ENCODE measurements around the gene ROBO1. TPM values are rescaled to one million over a fixed set of nuclear protein-coding genes. Genes with fewer than 3 reads are reported as not detected.

ROBO1 gene
- total RNA-seq, 1 donor from 2014 or later = 0.16 TPM

DNA sequence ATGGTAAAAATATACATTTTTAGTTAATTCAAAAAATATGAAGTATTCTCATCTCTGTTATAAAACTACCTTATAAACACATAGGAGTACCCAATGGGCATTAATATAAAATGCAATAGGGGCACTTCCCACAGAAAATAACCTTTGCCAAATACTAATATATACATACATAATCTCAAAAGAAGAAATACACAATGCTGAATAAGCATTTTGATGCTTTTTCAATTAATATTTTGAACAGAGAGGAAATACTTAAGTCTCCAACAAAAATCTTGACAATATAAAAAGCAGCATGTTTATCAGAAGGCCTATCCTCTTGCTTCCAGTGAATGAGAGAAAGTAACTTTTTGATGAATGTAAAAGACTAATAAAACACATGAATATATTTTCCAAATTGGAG is 110.7 kb downstream of the ROBO1 start:
- H3K4me3 Mint-ChIP-seq = no peak overlapping the region
- no peak for DNase-seq (ENCODE audit: low spot score)
- H3K4me1 Mint-ChIP-seq (ENCODE audit: low read depth) = no peaks in the 10 kb centered on the region

DNA sequence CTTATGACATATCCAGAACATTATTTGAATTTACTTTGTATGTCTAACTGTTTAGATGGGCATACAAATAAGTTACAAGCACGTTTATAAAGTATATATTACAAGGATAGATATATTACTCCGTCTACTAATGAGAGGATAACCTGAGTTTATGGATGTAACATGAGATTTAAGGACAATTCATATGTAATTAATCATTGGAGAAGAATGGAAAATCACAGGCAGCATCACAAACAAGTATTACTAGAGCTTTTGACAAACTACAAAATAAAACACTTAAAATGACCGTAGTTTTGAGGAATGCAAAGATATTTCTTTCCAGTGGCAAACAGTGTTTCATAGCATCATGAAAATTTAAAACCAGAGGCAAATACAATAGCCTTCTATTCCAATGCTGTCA is 113.8 kb downstream of the ROBO1 start:
- Mint-ChIP-seq H3K27ac (no peak overlapping the region), H3K36me3 (ENCODE audit: low read depth) (no peaks in the 10 kb centered on the region), H3K9me3 (peaks cover 5% of the 10 kb centered on the region), H3K27me3 (ENCODE audit: insufficient read depth) (no peaks in the 10 kb centered on the region), H3K4me1 (ENCODE audit: low read depth) (no peaks in the 10 kb centered on the region), H3K4me3 (no peak overlapping the region)
- intact Hi-C loops (cut with micrococcal nuclease) = no loop called here
- DNase-seq (ENCODE audit: low spot score) = no peak

More for the DNA sequence above, 110.7 kb downstream of the ROBO1 start:
- H3K27ac Mint-ChIP-seq = no peak overlapping the region
- peaks cover 10% of the 10 kb centered on the region for H3K9me3 Mint-ChIP-seq
- no peaks in the 10 kb centered on the region for H3K36me3 Mint-ChIP-seq (ENCODE audit: low read depth)
- intact Hi-C loops (cut with micrococcal nuclease) = no loop called here
- H3K27me3 Mint-ChIP-seq (ENCODE audit: insufficient read depth) = no peaks in the 10 kb centered on the region

DNA sequence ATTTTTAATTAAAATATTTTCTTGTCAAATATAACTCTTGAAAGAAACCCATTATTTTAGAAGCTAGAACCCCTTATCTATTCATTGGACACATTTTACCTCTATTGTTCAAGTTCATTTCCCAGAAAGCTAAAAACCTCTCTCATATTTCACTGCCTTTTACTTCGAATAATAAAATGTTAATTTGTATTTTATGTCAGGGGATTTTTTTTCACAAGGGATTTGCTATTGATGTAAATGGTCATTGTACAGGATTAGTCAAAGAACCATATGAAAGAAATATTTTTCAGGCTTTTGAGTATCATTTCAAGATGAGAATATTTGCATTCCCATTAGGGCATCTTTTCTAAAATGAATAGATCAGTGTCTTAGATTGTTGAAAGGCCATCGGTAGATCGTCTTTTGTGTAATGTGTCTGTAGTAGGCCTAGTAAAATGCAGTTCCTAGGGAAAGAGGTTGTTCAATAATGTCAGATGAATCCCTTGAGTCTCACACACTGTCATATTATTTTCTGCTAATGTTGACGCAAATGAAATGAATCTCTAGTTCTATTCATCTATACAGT is 114.5 kb downstream of the ROBO1 start:
- intact Hi-C loops (cut with micrococcal nuclease) = no loop called here
- no peaks in the 10 kb centered on the region for H3K27me3 Mint-ChIP-seq (ENCODE audit: insufficient read depth)
- H3K4me1 Mint-ChIP-seq (ENCODE audit: low read depth) = no peaks in the 10 kb centered on the region
- no peaks in the 10 kb centered on the region for H3K36me3 Mint-ChIP-seq (ENCODE audit: low read depth)
- H3K4me3 Mint-ChIP-seq = no peak overlapping the region
- no peak overlapping the region for H3K27ac Mint-ChIP-seq
- no peak for DNase-seq (ENCODE audit: low spot score)
- peaks cover 5% of the 10 kb centered on the region for H3K9me3 Mint-ChIP-seq

DNA sequence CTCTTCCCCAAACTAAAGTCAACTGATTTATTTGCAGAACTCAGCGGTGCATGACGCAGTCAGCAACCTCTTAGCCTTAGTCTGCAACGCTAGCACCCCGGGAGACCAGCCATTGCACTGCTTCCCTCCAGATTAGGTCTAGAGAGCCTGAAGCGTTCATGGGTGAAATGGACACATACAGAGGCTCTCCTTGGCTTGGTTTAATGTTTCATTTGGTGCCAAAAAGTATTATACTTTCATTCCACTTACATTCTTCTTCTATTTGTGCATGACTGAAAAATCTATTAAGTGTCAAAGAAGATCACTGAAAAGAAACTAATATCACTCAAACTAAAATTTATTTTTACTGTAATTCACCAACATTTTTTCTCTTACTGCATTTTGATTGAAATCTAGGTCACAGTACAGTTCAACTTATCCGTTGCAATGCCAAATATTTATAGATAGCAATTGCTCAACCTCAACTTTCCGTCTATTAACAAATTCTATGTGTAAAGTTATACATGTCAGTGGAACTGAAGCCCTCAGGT is 116.2 kb downstream of the ROBO1 start:
- no peak for DNase-seq (ENCODE audit: low spot score)
- no peaks in the 10 kb centered on the region for H3K4me1 Mint-ChIP-seq (ENCODE audit: low read depth)
- intact Hi-C loops (cut with micrococcal nuclease) = no loop called here
- H3K27ac Mint-ChIP-seq = no peak overlapping the region
- no peak overlapping the region for H3K4me3 Mint-ChIP-seq
- H3K27me3 Mint-ChIP-seq (ENCODE audit: insufficient read depth) = no peaks in the 10 kb centered on the region
- no peaks in the 10 kb centered on the region for H3K36me3 Mint-ChIP-seq (ENCODE audit: low read depth)
- H3K9me3 Mint-ChIP-seq = peaks cover 5% of the 10 kb centered on the region

DNA sequence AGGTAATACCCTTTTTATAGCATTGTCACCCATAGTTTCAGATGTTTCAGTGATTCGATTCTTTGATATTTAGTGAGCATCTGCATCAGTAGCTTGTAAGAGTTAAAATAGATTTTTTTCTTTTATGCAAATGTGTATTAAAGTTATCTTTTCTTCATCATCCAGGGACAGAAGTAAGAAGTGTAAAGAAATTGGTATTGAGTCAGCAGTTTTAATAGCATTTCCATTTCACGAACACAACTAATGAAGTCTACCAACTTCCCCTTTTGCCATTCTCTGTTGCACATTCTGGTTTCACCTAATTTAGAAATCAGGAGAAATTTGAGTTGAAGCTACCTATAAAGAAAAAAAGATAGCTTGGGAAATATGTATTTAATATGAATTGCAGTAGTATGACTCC is 127.9 kb downstream of the ROBO1 start:
- Mint-ChIP-seq H3K27ac (no peak overlapping the region), H3K9me3 (peaks cover 7% of the 10 kb centered on the region), H3K36me3 (ENCODE audit: low read depth) (no peaks in the 10 kb centered on the region), H3K27me3 (ENCODE audit: insufficient read depth) (no peaks in the 10 kb centered on the region), H3K4me3 (no peak overlapping the region), H3K4me1 (ENCODE audit: low read depth) (no peaks in the 10 kb centered on the region)
- intact Hi-C loops (cut with micrococcal nuclease) = no loop called here
- no peak for DNase-seq (ENCODE audit: low spot score)

DNA sequence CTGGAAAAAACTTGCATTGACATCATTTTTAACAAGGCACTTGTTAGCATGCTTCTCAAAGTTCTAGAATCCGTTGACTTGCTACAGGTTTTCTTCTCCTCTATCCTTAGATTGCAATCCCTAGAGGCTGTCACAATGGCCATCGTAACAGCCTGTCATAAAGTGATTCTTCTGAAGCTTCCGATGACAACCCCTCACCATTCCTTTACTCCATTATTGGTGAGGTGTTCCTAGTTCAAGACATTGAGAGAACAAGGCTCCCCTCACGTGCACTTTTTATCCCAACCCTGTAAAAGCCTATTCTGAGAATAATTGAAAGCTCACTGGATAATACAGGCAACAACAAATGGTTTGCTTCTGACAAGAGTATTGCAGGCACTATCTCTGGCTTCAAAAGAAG is 131.4 kb downstream of the ROBO1 start:
- Mint-ChIP-seq H3K27me3 (ENCODE audit: insufficient read depth) (no peaks in the 10 kb centered on the region), H3K36me3 (ENCODE audit: low read depth) (no peaks in the 10 kb centered on the region), H3K4me3 (no peak overlapping the region), H3K4me1 (ENCODE audit: low read depth) (no peaks in the 10 kb centered on the region), H3K27ac (no peak overlapping the region), H3K9me3 (peaks cover 13% of the 10 kb centered on the region)
- DNase-seq (ENCODE audit: low spot score) = no peak
- intact Hi-C loops (cut with micrococcal nuclease) = no loop called here

DNA sequence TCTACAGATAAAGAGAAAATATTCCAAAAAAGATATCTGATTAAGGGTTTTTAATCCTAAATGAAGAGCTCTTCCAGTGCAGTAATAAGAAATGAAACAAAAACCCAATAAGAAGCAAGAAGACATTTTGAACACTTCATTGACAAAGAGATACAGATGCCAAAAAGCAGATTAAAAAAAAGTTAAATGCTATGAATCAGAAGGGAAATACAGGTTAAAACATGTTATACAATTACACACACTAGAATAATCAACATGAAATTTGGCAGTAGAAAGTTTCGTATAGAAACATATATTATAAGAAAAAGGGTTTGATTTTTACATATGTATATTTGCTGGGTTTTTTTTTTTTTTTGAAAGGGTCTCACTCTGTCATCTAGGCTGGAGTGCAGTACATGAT is 135.0 kb downstream of the ROBO1 start:
- peaks cover 29% of the 10 kb centered on the region for H3K9me3 Mint-ChIP-seq
- H3K4me3 Mint-ChIP-seq = no peak overlapping the region
- H3K27ac Mint-ChIP-seq = no peak overlapping the region
- H3K4me1 Mint-ChIP-seq (ENCODE audit: low read depth) = no peaks in the 10 kb centered on the region
- H3K36me3 Mint-ChIP-seq (ENCODE audit: low read depth) = no peaks in the 10 kb centered on the region
- intact Hi-C loops (cut with micrococcal nuclease) = no loop called here
- H3K27me3 Mint-ChIP-seq (ENCODE audit: insufficient read depth) = no peaks in the 10 kb centered on the region
- DNase-seq (ENCODE audit: low spot score) = no peak

DNA sequence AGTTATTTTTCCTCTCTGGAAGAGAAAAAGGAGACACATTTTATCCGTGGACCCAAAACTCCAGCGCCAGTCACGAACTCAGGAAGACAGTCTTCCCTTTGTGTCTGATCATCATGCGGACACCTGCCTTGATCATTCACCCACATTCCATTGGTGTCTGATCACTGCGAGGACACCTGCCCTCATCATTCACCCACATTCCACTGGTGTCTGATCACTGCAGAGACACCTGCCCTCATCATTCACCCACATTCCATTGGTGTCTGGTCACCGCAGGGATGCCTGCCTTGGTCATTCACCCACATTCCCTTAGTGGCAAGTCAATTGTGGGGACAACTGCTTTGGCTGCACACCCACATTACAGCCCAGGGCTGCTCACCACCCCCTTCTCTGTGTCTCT is 148.9 kb downstream of the ROBO1 start:
- no peak for DNase-seq (ENCODE audit: low spot score)
- intact Hi-C loops (cut with micrococcal nuclease) = no loop called here
- H3K27me3 Mint-ChIP-seq (ENCODE audit: insufficient read depth) = no peaks in the 10 kb centered on the region
- peaks cover 57% of the 10 kb centered on the region for H3K9me3 Mint-ChIP-seq
- H3K4me3 Mint-ChIP-seq = no peak overlapping the region
- H3K4me1 Mint-ChIP-seq (ENCODE audit: low read depth) = no peaks in the 10 kb centered on the region
- no peaks in the 10 kb centered on the region for H3K36me3 Mint-ChIP-seq (ENCODE audit: low read depth)
- H3K27ac Mint-ChIP-seq = no peak overlapping the region

DNA sequence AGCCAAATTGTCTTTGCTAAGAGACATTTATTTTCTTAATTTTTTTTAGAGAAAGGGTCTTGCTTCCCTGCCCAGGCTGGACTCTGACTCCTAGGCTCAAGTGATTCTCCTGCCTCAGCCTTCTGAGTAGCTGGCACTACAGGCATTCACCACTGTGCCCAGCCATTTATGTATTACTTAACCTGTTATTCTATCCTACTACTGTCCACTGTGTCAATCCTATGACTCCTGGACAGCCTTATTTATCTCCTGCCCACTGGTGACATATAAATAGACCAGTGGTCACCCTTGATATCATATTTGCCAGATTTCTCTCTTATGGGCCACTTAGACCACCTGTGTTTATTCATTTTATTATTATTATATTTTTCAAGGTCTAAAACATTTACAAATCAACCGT is 161.4 kb downstream of the ROBO1 start:
- no peaks in the 10 kb centered on the region for H3K36me3 Mint-ChIP-seq (ENCODE audit: low read depth)
- H3K4me3 Mint-ChIP-seq = no peak overlapping the region
- no peak overlapping the region for H3K27ac Mint-ChIP-seq
- H3K9me3 Mint-ChIP-seq = peaks cover 22% of the 10 kb centered on the region
- H3K4me1 Mint-ChIP-seq (ENCODE audit: low read depth) = no peaks in the 10 kb centered on the region
- intact Hi-C loops (cut with micrococcal nuclease) = no loop called here
- DNase-seq (ENCODE audit: low spot score) = no peak
- no peaks in the 10 kb centered on the region for H3K27me3 Mint-ChIP-seq (ENCODE audit: insufficient read depth)

DNA sequence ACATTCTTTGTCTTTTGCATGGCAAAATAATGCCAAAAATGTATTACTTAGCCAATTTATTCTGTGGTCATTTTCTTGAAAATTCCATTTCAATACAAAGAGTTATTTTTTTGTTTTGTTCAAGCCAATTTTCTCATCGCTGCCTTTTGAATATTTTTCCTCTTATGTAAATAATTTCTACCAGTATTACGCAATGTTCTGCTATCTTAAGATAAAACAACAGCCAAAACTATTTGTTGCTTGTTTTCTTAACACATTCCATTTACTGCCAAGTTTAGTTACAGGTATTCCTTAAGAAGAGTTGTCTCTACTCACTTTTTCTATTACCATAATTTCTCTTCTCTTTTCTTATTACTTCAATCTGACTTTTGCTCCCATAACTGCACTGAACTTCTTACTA is 163.1 kb downstream of the ROBO1 start:
- Mint-ChIP-seq H3K4me1 (ENCODE audit: low read depth) (no peaks in the 10 kb centered on the region), H3K27ac (no peak overlapping the region), H3K27me3 (ENCODE audit: insufficient read depth) (no peaks in the 10 kb centered on the region), H3K36me3 (ENCODE audit: low read depth) (no peaks in the 10 kb centered on the region), H3K9me3 (peaks cover 27% of the 10 kb centered on the region), H3K4me3 (no peak overlapping the region)
- intact Hi-C loops (cut with micrococcal nuclease) = no loop called here
- DNase-seq (ENCODE audit: low spot score) = no peak

DNA sequence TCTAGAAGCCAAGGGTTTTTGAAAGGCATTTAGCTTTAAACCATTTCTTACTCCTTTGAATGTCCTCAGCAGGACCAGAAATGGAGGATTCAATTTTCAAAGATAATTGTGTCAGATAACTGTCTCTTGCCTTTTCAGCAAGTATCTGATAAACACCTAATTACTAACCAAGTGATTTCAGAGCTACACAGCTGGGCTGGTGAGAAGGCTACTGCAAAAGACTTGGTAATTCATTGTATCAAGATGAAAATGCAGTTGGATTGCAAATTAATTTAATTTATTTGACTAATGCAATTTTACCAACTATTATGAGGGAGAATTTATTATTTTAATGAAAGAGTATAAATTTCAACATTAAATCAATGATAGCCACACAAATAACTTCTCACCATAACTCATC is 165.4 kb downstream of the ROBO1 start:
- DNase-seq (ENCODE audit: low spot score) = no peak
- no peaks in the 10 kb centered on the region for H3K27me3 Mint-ChIP-seq (ENCODE audit: insufficient read depth)
- no peaks in the 10 kb centered on the region for H3K36me3 Mint-ChIP-seq (ENCODE audit: low read depth)
- intact Hi-C loops (cut with micrococcal nuclease) = no loop called here
- H3K4me1 Mint-ChIP-seq (ENCODE audit: low read depth) = no peaks in the 10 kb centered on the region
- H3K4me3 Mint-ChIP-seq = no peak overlapping the region
- no peak overlapping the region for H3K27ac Mint-ChIP-seq
- peaks cover 17% of the 10 kb centered on the region for H3K9me3 Mint-ChIP-seq

DNA sequence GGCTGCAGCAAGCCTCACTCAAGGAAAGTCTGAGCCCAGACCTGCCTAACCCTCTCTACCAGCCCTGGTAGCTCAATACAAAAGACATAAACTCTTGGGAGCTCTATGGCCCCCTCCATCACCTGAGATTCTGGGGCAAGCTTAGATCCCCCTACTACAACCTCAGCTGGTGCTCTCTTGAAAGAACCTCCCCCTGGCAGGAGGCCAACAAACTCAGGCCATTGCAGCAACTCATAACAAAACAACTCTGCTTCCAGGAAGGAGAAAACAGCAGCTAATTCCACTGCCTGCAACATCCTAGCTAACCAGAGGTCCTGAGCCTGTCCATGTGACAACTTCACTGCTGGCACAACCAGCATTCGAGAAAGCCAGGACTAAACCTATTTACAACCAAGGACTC is 169.2 kb downstream of the ROBO1 start:
- H3K27me3 Mint-ChIP-seq (ENCODE audit: insufficient read depth) = no peaks in the 10 kb centered on the region
- H3K9me3 Mint-ChIP-seq = peaks cover 11% of the 10 kb centered on the region
- intact Hi-C loops (cut with micrococcal nuclease) = no loop called here
- H3K36me3 Mint-ChIP-seq (ENCODE audit: low read depth) = no peaks in the 10 kb centered on the region
- no peak overlapping the region for H3K4me3 Mint-ChIP-seq
- no peak for DNase-seq (ENCODE audit: low spot score)
- no peaks in the 10 kb centered on the region for H3K4me1 Mint-ChIP-seq (ENCODE audit: low read depth)
- no peak overlapping the region for H3K27ac Mint-ChIP-seq

DNA sequence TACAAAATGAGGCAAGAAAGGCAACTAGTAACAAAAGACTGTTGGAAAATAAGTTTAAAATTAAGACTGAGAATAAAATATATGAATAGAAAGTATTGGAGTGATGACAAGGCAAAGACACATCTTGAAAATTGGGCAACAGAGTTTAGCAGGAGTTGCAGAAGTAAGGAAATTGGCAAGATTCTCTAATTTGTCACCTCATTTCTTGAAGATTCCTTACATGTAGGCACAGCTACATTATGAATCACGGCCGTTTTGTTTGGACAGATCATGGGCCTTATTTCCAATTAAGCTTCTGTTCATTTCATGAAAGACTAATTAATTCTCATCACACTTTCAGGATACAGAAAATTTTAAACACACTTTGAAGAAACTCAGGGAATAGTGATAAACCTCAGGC is 170.1 kb downstream of the ROBO1 start:
- peaks cover 7% of the 10 kb centered on the region for H3K9me3 Mint-ChIP-seq
- no peak for DNase-seq (ENCODE audit: low spot score)
- no peaks in the 10 kb centered on the region for H3K36me3 Mint-ChIP-seq (ENCODE audit: low read depth)
- no peaks in the 10 kb centered on the region for H3K4me1 Mint-ChIP-seq (ENCODE audit: low read depth)
- intact Hi-C loops (cut with micrococcal nuclease) = no loop called here
- no peak overlapping the region for H3K27ac Mint-ChIP-seq
- H3K27me3 Mint-ChIP-seq (ENCODE audit: insufficient read depth) = no peaks in the 10 kb centered on the region
- no peak overlapping the region for H3K4me3 Mint-ChIP-seq

DNA sequence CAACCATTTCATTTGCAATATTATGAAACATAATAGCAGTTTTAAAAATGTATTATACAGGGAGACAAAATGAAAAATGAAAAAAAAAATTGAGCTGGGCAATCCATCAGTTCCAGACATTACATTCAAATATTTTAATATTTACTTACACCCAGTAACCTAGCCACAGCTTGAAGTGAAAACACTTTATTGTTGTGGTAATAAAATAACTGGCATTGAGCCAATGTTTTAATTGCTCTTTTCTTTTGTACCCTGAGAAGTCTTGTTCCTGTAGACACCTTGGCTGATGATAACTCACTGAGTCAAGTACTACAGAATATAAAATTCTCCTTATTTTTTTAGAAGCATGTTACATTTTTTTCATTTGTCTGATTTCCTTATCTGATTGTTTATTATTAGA is 180.6 kb downstream of the ROBO1 start:
- DNase-seq (ENCODE audit: low spot score) = no peak
- H3K36me3 Mint-ChIP-seq (ENCODE audit: low read depth) = no peaks in the 10 kb centered on the region
- intact Hi-C loops (cut with micrococcal nuclease) = no loop called here
- H3K4me3 Mint-ChIP-seq = no peak overlapping the region
- no peak overlapping the region for H3K27ac Mint-ChIP-seq
- H3K4me1 Mint-ChIP-seq (ENCODE audit: low read depth) = no peaks in the 10 kb centered on the region
- no peaks in the 10 kb centered on the region for H3K9me3 Mint-ChIP-seq
- no peaks in the 10 kb centered on the region for H3K27me3 Mint-ChIP-seq (ENCODE audit: insufficient read depth)
